Panc1 (cell line): ENCODE data around the gene UIMC1. TPM values are rescaled to one million over a fixed set of nuclear protein-coding genes. Genes with fewer than 3 reads are reported as not detected.

Source experiments
- ATAC-seq: fragments of 200-7000 bp; cut with Tn5 transposase; 2 replicates; pipeline ENCODE4 v1.9.1; 2020; ENCODE audit warnings: mild to moderate bottlenecking, moderate library complexity
- BruUV-seq: library from RNA; stranded (reverse); fragments of 400-500 nt; replicated peaks from 2 replicates; lab custom pipeline; 2021; lab: Mats Ljungman, UMichigan
- CTCF ChIA-PET: fragments of 300-600 bp; sonication (Branson Sonifier 250); formaldehyde crosslinking; loops from one replicate; lab custom pipeline; 2022; ENCODE audit warnings: antibody characterized with exemption; lab: Charles Lee
- POLR2A ChIA-PET: fragments of 300-600 bp; sonication (Branson Sonifier 250); formaldehyde crosslinking; loops from one replicate; lab custom pipeline; 2022; ENCODE audit warnings: antibody characterized with exemption; lab: Charles Lee
- DNase-seq: peaks from one replicate; pipeline ENCODE4 v3.0.0-alpha.2; 2010; ENCODE audit warnings: low read depth, low spot score
- H3K27ac ChIP-seq: 2 replicates; pipeline ENCODE4 v1.5.1; 2011; ENCODE audit warnings: mild to moderate bottlenecking, low read length, inconsistent platforms
- H3K27me3 ChIP-seq: fragments of 200-500 bp; sonication (Bioruptor generic); 2 replicates; pipeline ENCODE4 v1.6.0; 2014; ENCODE audit warnings: low read length, inconsistent platforms; ENCODE audit not compliant: control insufficient read depth, insufficient read depth
- H3K36me3 ChIP-seq: fragments of 200-500 bp; sonication (Bioruptor generic); 2 replicates; pipeline ENCODE4 v1.5.1; 2014; ENCODE audit warnings: inconsistent platforms, mild to moderate bottlenecking, low read length, moderate library complexity; ENCODE audit not compliant: control insufficient read depth, insufficient read depth
- H3K4me1 ChIP-seq: 2 replicates; pipeline ENCODE4 v1.5.1; 2011; ENCODE audit warnings: inconsistent platforms, mild to moderate bottlenecking, low read length, moderate library complexity; ENCODE audit not compliant: control insufficient read depth, insufficient read depth
- H3K4me3 ChIP-seq, 2 experiments: 2 replicates each; pipeline ENCODE4 v1.5.1; 2011 to 2012; ENCODE audit warnings: low read depth in 2 of 2, low read length in 2 of 2, mild to moderate bottlenecking in 2 of 2, inconsistent platforms in 1 of 2, moderate library complexity in 1 of 2
- H3K9me3 ChIP-seq: fragments of 200-500 bp; sonication (Bioruptor generic); 2 replicates; pipeline ENCODE4 v1.5.1; 2014; ENCODE audit warnings: low read depth, mild to moderate bottlenecking, inconsistent platforms, low read length, moderate library complexity; ENCODE audit not compliant: control insufficient read depth, insufficient read depth
- CTCF ChIP-seq: fragments of 450-650 bp; IDR thresholded peaks from 2 replicates; pipeline ENCODE4 v1.5.1; 2017; ENCODE audit warnings: mild to moderate bottlenecking
- POLR2AphosphoS5 ChIP-seq: IDR thresholded peaks from 2 replicates; pipeline ENCODE4 v1.6.1; 2012; ENCODE audit warnings: mild to moderate bottlenecking, low read depth, low read length, moderate library complexity
- REST ChIP-seq, 2 experiments: IDR thresholded peaks; 2 replicates each; pipeline ENCODE4 v1.6.1; 2011 to 2012; ENCODE audit warnings: low read depth in 2 of 2, control low read depth in 1 of 2, low read length in 1 of 2, mild to moderate bottlenecking in 1 of 2, moderate library complexity in 1 of 2; ENCODE audit not compliant: insufficient read depth in 1 of 2
- SIN3A ChIP-seq: IDR thresholded peaks from 2 replicates; pipeline ENCODE4 v1.6.1; 2012; ENCODE audit warnings: low read depth, mild to moderate bottlenecking, low read length, moderate library complexity, borderline replicate concordance; ENCODE audit not compliant: insufficient read depth
- TCF7L2 ChIP-seq: IDR thresholded peaks from 2 replicates; pipeline ENCODE4 v1.6.1; 2011; ENCODE audit warnings: mild to moderate bottlenecking, low read depth, low read length, inconsistent platforms
- in situ Hi-C: cut with HindIII; loops from 2 replicates; pipeline ENCODE4 v1.10.0; 2016; ENCODE audit warnings: low sequenced_read_pairs, low pct_unique_long_range_greater_than_20kb
- intact Hi-C: fragments of 100-400 bp; cut with micrococcal nuclease; formaldehyde crosslinking; loops from one replicate; pipeline ENCODE4 v1.10.0; 2022; ENCODE audit not compliant: unreplicated experiment
- total RNA-seq: library from RNA; stranded (reverse); gene quantifications from one replicate; pipeline ENCODE4 v1.2.1, GENCODE V29; 2021; ENCODE audit not compliant: unreplicated experiment

UIMC1 gene
- total RNA-seq, 1 experiment from 2014 or later: 37.1 TPM

- H3K27ac ChIP-seq: no peak overlapping the region
- ATAC-seq (no peak), DNase-seq (no peak)
- no peak overlapping the region for H3K4me3 ChIP-seq
- no peaks in the 10 kb centered on the region for H3K36me3 ChIP-seq
- no peaks in the 10 kb centered on the region for H3K9me3 ChIP-seq
- no peaks in the 10 kb centered on the region for H3K4me1 ChIP-seq
- BruUV-seq: no TSS peak
- POLR2A ChIA-PET: no interaction called here
- CTCF ChIA-PET: no interaction called here
- intact Hi-C loops (no loop called here), in situ Hi-C loops (no loop called here)
- TF ChIP-seq TCF7L2 (no peak), CTCF (no peak), POLR2AphosphoS5 (no peak), SIN3A (no peak), REST (IDR thresholded peaks at IDR 0.05; ENCODE audit: insufficient read depth in 1 of 2, low read depth in 2 of 2, low read length in 1 of 2) (no peak)
- H3K27me3 ChIP-seq: no peaks in the 10 kb centered on the region; the same call in 1 of the 2 replicates
Observed at GRCh38 chr5:176887252-176887849, 119.2 kb downstream of the UIMC1 start.

- ATAC-seq: no peak
- POLR2A ChIA-PET: no interaction called here
- CTCF ChIA-PET: interaction anchor here (0.8 kb wide), 1 partner anchor 226 kb away, joined by 3 read pairs; no protein-coding TSS in a partner anchor
Observed at GRCh38 chr5:176886336-176887251, 120.0 kb downstream of the UIMC1 start.

More at GRCh38 chr5:176886336-176887251, 120.0 kb downstream of the UIMC1 start:
- in situ Hi-C loops (no loop called here), intact Hi-C loops (no loop called here)
- DNase-seq: no peak
- Histone ChIP-seq H3K27me3 (no peaks in the 10 kb centered on the region), H3K9me3 (no peaks in the 10 kb centered on the region), H3K4me3 (no peak overlapping the region), H3K36me3 (no peaks in the 10 kb centered on the region), H3K4me1 (no peaks in the 10 kb centered on the region), H3K27ac (no peak overlapping the region)
- no TSS peak for BruUV-seq
- TF ChIP-seq REST (IDR thresholded peaks at IDR 0.05; ENCODE audit: insufficient read depth in 1 of 2, low read depth in 2 of 2, low read length in 1 of 2): no peak
- TF ChIP-seq CTCF: no peak
- no peak for TF ChIP-seq POLR2AphosphoS5
- TF ChIP-seq SIN3A: no peak
- TF ChIP-seq TCF7L2: no peak
